ENCODE results near the gene MVK.

- TF ChIP-seq CTCF (optimal IDR thresholded peaks at IDR 0.05 in 1 of 3, IDR thresholded peaks at IDR 0.05 in 1 of 3, conservative IDR thresholded peaks at IDR 0.05 in 1 of 3; ENCODE audit: extremely low read depth in 1 of 3, insufficient read depth in 2 of 3, low read length in 3 of 3) (no peak), EZH2 (IDR thresholded peaks at IDR 0.05; ENCODE audit: low read length) (no peak)
Observed at GRCh38 chr12:109547286-109547685, 26.3 kb upstream of the MVK start.
